ENCODE measurements around the gene MRPL42.
"Not testable (repeated sequence)": the region's sequence is repeated elsewhere in the genome, so short reads cannot be mapped to it uniquely, and the experiment has no call there.

The MRPL42 gene

DNA sequence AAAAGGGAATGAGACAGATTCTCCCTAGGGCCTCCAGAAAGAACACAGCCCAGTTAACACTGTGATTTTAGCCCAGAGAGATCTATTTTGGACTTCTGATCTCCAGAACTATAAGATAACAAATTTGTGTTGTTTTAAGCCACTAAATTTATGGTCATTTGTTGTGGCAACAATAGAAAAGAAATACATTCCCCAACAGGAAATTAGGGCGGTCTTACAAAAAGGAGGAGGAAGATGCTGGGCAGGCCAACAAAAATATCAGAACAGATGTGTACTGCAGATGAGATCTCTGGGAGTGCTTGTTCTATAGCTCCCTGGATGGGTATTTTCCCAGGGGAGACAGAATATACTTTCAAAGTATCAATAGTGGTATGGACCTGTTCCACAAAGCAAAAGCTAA lies 73.2 kb downstream of the MRPL42 start:
- DNase-seq (ENCODE audit: extremely low read depth in 1 of 2, low read depth in 1 of 2) = no peak

DNA sequence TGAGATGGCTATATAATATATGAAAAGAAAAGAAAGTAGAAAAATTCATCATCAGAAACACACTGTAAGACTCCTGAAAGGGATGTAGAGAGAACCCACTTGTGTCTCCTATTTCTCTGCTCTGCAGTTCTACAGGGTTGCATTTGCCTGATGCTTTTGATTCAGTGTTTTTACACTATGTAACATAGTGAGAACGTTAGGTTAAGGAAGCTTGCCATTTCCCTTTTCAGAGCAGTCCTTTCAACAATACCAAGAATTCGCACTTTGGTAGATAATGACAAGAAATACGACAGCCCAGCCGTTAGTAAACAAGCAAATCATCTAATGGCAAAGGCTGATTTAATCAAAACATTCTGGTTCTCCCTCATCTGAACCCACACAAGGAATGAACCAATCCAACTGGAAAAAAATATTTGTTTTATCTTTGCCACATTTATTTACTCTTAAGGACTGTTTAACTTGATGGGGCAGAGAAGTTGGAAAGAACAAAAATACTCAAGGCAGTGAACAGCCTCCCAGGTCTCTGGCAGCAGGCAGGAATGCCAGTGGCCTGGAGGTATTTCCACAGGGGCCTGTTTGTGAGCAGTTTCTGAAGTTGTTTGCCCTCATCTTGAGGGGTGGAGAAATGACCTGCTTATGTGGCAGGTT lies 74.4 kb downstream of the MRPL42 start:
- no peak for DNase-seq (ENCODE audit: extremely low read depth in 1 of 2, low read depth in 1 of 2)

DNA sequence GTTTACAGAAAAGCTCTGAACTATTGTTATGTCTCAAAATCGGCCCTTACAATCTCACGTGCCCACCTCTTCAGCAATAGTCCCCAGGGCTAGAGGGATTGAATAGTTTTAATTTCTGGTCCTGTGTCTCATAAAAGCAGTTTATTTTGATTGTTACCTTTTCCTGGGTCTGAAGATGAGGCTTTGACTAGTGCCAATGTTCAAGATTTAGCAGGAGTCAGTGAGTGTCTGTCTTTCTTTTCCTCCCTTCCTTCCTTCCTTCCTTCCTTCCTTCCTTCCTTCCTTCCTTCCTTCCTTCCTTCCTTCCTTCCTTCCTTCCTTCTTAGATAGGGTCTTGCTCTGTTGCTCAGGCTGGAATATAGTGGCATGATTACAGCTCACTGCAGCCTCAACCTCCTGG lies 80.5 kb downstream of the MRPL42 start:
- DNase-seq (ENCODE audit: extremely low read depth in 1 of 2, low read depth in 1 of 2) = no peak

DNA sequence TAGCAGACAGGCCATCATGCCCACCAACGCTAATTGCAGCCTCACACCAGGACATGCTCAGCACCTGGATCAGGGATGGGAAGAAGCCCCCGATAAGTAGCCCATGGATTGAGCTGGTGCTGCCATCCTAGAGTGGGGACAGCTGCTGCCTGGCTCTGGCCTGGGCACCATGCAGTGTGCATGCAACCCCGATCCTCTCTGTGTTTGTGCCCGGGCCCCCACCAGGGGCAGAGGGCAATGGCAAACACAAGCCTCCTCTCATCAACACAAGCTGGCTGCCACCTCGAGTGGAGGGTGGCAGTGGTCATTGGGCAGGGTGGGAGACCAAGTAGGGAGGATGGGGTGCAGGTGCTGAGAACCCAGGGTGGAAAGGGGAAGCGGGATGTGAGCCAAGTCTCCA lies 81.9 kb downstream of the MRPL42 start:
- DNase-seq (ENCODE audit: extremely low read depth in 1 of 2, low read depth in 1 of 2) = no peak

DNA sequence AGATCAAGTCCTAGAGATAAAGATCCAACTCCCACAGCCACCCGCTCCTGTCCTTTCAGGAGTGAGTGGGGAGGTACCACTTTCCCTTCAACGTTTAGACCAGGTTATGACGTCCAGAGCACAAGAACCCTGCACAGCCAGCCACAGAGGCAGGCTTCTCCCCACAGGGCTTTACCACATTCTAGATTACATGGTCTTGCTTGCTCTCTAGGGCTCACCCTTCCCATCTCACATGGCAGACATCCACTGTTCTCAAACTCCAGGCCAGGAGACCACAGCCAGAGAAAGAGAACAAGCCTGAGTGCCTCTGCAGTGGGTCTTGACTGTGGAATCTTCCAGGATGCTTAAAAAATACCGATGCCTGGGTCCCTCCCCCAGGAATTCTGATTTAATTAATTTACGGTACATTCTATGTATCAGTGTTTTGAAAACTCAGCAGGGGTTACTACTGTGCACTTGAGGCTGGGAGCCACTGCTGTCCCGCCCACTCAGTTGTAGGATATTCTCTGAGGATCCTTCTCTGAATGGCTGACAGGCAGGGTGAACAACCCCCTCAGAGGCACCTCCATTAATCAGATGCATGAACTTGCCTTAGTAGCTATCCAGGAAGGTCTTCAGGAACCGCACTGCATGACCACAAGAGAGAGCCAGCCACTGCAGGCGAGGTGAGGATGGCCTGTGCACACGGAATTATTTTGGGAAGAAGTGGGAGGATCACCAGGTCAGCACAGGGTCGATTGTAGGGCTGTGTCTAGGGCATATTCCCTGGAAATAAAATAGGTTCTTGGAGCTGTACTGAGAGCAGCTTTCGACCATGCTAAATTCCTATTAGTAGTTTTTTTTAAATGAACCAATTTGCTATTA lies 83.7 kb downstream of the MRPL42 start:
- DNase-seq (ENCODE audit: extremely low read depth in 1 of 2, low read depth in 1 of 2) = no peak

DNA sequence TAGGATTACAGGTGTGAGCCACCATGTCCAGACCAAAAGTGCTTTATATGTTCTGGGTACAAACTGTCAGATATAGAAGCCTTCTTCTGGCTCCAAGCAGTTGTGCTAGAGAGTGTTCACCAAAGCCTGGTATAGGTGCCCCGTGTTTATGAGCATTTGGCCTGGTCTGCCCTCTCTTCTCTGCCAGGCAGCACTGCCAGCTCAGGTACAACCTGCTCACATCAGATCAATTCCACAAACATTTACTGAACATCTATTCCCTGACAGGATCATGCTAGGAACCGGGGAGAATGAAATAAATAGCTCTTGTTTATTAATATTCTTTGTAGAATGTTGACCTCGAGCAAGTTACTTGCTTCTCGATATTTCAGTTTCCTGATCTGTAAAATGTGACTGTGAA lies 85.1 kb downstream of the MRPL42 start:
- DNase-seq (ENCODE audit: extremely low read depth in 1 of 2, low read depth in 1 of 2) = no peak

DNA sequence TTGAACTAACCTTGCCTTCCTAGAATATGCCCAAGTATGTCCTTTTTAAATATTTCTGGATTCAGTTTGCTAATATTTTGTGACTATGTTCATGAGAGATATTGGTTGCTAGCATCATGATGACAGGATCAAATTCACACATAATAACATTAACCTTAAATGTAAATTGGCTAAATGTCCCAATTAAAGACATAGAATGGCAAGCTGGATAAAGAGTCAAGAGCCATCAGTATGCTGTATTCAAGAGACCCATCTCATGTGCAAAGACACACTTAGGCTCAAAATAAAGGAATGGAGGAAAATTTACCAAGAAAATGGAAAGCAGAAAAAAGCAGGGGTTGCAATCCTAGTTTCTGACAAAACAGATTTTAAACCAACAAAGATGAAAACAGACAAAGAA lies 90.6 kb downstream of the MRPL42 start:
- DNase-seq (ENCODE audit: extremely low read depth in 1 of 2, low read depth in 1 of 2) = not testable (repeated sequence)

DNA sequence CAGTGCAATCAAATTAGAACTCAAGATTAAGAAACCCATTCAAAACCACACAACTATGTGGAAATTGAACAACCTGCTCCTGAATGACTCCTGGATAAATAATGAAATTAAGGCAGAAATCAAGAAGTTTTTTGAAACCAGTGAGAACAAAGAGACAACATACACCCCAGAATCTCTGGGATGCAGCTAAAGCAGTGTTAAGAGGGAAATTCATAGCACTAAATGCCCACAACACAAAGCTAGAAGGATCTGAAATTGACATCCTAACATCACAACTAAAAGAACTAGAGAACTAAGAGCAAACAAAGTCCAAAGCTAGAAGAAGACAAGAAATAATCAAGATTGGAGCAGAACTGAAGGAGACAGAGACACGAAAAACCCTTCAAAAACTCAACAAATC lies 91.4 kb downstream of the MRPL42 start:
- not testable (repeated sequence) for DNase-seq (ENCODE audit: extremely low read depth in 1 of 2, low read depth in 1 of 2)

DNA sequence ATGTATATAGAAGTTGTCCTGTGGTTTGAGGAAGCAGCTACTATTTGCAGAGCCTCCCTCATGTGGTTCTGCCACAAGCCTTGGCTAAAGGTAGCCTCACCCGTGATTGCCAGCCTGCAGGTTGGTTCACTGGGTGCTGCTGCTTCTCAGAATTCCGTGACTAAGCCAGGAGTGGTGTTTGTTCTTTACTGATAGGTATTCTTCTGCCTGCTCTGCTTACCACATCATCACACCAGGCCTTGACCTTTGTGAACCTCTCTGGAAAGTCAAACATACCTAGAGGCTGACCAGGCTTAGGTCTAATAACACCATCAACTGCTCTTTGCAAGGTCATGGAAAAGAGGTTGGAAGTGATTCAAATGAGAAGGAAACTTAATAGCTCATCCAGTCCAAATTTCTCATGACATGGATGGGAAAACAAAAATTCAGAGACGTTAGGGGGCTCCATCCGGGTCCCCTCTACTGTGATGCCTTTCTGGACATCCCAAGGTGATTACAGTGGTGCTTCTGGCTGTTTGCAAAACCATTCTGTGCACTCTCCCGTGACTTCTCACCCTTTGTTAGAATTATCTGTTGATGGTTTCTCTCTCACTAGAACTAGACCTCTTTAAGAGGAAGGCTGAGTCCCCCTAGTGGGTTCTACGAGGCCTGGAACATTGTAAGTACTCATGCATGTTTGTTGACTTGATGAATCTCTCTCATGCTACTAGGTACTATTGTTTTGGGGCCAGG lies 96.7 kb downstream of the MRPL42 start:
- no peak for DNase-seq (ENCODE audit: extremely low read depth in 1 of 2, low read depth in 1 of 2)

DNA sequence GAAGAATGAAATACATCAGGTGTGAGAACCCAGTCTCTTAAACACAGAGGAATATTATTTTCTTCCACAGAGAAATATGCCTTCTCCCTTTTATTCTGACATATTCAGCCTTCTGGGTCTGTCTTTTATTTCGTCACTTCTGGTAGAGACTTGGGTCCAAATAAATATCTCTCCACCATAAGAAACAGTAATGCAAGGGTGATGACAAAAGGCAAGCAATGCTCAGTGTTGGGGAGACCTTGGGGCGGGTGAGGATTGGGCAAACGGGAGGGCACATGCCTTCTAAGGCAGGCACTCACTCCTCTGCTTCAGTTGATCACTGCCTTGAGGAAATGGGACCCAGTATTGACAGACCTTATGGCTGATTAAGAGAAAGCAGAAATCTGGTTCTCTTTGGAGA lies 98.4 kb downstream of the MRPL42 start:
- no peak for DNase-seq (ENCODE audit: extremely low read depth in 1 of 2, low read depth in 1 of 2)

All from stimulated activated CD8-positive, alpha-beta memory T cell treated with anti-CD3 and anti-CD28 coated beads, Interleukin-7, amount 100 ng/mL, for 48 hours (primary cell).